Stimulated activated CD8-positive, alpha-beta memory T cell treated with anti-CD3 and anti-CD28 coated beads, Interleukin-2, amount 100 ng/mL, for 1 hour (primary cell): ENCODE results near the gene IQSEC3.
A peak's percentile ranks its signal among the peaks of the same experiment; 100 is the strongest.

Experiments
- DNase-seq, 2 donors: peaks; one replicate each; pipeline ENCODE4 v3.0.0-alpha.2; 2020; ENCODE audit warnings: low read depth in 2 of 2

The IQSEC3 gene

DNA sequence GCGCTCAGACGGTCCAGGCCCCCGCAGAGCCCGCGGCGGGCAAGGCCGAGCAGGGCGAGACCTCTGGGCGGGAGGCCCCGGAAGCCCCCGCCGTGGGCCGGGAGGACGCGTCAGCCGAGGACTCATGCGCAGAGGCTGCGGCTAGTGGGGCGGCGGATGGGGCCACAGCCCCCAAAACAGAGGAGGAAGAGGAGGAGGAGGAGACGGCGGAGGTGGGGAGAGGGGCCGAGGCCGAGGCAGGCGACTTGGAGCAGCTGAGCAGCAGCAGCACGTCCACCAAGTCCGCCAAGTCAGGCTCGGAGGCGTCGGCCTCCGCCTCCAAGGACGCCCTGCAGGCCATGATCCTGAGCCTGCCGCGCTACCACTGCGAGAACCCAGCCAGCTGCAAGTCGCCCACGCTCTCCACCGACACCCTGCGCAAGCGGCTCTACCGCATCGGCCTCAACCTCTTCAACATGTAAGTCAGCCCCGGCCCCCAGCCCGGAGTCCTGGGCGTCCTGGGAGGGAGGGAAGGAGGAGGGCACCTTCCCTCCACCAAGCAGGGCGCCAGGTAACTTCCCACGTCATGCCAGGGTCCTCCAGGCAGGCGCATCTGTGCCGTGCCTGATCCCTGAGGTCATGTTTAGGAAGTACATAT is 72.4 kb downstream of the IQSEC3 start:
- DNase-seq: no peak

DNA sequence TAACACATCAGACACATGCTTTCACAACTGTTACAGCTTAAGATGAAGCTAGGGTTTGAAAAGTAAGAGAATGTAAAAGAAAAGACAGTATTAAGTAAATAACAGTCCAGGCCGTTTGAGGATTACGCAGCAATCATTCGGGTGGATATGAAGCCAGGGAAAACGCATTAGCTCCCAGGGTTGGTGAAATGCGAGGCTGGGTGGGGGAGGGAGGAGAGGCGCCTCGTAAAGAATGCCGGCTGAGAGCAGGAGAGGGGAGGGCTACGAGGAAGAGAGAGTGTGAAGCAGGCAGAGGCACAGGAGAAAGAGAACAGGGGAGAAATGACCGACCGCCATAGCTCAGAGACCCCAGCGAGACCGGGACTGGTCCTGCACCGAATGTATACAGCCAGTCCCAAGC is 73.0 kb downstream of the IQSEC3 start:
- no peak for DNase-seq

DNA sequence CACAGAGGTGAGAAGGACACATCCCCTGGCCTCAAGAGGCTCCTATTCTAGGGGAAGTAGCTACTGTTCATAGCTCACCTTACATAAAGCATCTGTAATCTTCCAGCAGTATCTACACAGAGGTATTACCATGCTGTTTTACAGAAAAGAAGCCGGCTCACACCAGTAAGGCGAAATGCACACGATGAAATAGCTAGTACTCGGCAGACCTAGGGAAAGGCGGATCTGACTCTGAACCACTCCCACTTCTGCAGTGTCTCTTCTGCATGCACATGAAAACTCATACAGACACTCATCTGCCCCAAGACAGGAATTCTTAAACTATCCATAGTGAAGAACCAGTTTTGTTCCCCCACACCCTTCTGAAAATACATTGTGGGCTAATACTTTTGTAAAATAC is 73.6 kb downstream of the IQSEC3 start:
- DNase-seq: no peak

DNA sequence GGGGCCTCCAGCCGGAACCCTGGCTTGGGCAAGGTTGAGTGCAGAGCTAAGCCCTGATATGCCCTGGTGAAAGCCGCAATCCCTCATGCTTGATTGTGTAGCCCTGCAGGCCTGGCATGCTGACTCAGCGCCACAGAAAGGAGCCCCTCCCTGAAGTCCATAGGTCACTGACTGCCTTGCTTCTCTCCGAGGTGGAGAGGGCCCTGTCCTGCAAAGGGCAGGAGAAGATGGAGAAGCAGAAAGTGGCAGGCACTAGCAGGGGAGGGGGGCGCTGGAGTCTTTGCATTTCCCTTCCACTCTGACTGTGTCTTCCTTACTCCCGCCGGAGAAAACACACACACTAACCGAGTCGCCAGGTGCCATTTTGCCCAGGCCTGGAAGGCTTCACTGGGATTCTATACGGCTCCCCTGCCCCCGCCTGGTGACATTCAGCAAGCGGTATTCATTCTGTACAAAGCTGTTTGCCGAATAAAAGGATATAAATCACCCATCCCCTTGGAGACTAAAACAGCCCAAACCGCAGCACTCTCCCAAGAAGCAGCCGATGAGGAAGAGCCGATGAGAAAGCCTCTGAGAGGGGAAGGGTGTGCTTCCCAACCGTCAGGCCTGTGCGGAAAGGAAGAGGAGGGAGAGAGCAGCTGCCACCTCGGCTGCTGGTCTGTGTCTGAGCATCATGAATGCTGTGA is 77.5 kb downstream of the IQSEC3 start:
- no peak for DNase-seq

DNA sequence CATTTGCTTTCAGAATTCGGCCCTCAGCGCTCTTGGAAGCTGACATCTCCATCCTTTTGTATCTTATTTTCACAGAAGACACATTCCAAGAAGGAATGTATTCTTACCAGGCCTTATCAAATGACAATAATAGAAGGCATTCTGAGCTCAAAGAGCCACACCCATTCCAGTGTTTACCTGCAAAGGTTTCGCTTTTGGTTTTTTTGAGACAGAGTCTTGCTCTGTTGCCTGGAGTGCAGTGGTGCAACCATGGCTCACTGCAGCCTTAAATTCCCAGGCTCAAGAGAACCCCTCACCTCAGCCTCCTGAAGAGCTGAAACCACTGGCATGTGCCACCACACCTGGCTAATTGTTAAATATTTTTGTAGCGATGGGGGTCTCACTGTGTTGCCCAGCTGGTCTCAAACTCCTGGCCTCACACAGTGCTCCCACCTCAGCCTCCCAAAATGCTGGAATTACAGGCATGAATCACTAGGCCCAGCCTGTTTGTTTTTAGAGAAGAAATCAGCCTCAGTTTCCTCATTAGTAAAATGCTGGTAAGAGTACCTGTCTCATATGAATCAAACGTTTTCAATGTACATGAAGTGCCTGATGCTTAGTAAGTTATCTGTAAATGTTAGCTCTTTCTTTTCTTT is 78.2 kb downstream of the IQSEC3 start:
- DNase-seq: no peak

DNA sequence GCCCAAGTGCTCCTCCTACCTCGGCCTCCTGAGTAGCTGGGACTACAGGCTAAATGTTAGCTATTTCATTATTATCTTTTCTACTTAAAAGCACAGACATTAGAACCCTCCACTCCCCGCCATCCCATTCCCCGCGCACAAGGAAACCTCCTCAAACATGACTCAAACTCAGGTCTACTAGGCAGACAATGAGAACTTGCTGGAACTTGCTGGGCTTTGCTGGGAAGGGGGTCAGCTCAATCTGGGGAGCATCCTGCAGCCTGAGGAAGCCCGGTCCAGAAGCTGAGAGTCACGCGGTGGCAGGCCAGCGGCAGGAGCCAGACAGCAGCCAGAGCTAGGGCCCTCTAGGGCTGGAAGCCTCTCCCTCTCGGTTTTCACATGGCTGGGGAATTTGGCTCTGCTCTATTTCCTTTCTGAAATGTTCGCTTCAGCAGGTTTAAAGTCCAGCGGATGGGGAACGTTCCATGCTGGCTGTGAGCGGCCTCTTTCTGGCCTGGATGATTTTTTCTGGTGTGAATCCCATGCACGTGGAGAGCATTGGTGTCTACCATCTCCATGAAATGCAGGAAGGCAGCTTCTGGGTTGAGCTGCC is 78.9 kb downstream of the IQSEC3 start:
- DNase-seq: no peak

DNA sequence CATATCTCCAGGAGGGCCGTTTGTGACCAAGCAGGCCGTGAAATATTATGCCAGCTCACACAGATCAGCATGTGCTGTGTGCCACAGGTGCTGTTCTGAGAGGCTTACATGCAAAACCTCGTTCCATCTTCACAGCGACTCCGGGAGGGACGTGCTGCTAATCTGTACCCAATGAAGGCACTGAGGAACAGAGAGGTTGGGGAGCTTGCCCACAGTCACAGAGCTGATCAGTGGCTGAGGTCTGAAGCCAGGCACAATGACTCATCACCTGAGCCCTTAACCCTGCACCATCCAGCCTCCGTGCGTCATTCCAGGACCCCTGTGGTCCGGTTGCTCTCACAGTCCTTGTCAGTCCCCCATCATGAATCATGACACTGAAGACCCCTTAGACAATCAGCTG is 80.7 kb downstream of the IQSEC3 start:
- DNase-seq: no peak

DNA sequence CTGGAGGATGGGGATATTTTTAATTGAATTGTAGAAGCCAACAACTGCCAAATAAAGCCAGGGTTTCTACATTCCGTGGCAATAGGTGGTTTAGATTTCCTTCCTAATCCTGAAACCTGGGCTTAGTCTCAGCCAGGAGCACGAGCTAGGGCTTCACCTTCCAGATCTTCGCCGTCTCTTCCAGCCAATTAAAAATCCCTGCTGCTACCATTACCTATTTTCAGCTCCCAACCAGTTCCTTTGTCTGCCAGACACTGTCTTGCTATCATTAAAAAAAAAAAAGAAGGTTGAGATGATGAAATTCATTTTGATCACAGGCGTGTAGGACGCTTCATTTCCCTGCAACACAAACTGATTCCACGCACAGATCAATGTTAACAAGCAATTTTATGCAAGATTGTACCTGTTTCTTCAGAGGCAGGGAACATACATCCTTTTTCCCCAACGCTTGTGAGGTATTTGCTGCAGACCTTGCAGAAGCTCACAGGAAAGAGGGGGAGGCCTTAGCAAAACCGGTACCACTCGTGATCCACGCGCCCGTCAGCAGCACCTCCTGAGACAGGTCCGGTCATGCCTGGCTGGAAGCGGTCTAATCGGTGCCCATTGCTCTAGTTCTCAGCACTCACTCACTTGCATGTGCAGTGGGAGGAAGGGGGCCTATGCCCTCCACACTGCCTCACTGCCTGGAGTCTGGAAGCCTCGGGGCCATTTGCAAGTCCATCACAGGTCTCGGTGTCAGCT is 82.3 kb downstream of the IQSEC3 start:
- DNase-seq: no peak

DNA sequence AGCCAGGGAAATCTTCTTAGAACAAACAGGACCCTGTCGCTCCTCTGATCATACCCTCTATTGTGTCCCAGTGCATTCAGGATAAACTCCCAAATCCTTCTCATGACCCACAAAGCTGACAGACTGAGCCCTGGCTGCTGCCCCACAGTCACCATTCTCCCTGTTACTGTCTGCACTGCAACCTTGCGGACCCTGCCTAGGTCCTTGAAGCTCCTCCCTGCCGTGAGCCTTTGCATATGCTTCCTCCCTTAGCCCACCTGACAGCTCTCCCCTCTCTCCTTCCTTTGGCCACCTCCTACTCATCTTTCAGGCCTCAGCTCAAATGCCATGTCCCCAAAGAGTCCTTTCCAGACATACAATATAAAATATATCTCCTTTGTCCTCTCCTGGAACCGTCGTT is 85.0 kb downstream of the IQSEC3 start:
- no peak for DNase-seq

DNA sequence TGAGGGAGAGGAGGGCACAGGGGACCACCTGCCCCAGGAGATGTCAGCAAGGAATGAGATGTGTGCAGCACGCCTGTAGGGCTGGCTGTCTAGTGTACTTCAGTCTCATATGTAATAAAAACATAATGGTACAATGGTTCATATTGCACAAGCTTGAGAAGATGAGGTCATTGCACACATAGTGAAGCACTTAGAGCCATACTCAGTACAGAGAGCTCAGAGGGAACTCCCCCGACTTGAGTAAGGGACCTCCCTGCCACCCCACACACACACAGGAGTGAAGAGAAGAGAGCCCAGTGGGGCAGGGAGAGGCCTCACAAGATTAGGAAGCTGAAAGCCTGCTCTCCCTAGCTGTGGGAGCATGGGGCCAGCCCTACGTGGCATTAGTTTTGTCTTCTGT is 85.9 kb downstream of the IQSEC3 start:
- no peak for DNase-seq

DNA sequence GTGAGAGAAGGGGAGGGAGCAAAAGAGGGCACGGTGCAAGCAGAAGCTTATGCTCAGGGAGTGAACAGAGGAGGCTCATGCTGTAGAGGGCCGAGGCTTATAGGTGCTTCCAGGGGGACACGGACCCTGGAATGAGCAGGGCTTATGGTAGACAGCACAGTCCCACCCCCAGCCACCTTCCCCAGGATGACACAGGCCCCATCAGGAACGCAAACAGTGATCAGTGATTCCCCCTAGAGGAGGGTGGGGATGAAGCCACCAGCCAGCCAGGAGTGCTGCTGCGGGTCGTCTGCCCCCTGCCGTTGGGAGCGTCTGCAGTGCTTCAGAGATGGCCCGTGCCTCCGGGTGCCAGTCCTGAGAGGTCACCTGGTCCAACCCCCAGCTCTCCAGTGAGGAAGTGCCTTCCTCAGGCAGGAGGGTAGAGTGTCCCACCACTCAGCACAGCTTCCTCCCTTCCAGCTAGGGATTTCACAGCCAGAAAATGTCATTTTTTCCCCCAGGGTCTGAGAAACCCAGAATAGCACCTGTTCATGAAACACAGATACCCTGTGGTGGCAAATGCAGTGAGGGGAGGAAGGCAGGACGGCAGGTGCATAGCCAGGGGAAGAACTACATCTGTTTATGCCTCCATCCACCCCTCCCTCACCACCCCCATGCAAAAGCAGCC is 86.6 kb downstream of the IQSEC3 start:
- peak in 1 of 2 donors; percentile 19 for DNase-seq

DNA sequence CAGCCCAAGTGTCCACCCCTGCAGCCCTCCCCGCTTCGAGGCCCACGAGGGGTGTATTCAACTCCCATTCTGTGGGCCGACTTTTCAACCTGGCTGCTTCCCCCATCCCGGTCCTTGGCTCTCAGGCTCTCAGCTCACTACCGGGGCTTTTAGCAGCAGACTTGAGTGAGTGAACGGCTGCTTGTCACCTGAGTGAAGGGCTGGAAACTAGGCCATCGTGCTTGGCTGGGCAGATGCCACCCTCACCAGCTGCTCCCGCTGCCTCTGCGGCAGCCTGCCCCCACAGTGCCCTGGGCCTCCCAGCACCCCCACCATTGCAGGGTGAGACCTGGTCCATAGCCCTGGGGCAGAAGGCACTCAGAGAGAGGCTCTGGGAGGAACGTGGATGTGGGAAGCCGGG is 87.5 kb downstream of the IQSEC3 start:
- no peak for DNase-seq

DNA sequence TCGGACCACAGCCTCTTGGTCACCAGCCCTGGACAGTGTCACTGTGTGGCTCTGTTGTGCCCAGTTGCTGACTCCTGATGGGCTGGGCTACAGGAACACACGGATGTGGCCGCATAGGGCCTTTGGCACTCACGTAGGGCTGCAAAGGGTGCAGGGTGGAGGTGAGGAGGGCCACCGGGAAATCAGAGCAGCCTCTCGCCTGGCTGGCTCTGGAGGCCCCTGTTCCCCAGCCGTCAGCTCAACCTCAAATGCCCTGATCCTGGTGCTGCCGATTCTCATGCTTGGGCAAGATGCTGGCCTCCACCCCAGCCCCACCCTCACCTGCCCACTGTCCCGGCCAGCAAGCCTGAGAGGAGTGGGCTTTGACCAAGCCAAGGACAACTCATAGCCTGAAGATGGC is 88.4 kb downstream of the IQSEC3 start:
- no peak for DNase-seq

DNA sequence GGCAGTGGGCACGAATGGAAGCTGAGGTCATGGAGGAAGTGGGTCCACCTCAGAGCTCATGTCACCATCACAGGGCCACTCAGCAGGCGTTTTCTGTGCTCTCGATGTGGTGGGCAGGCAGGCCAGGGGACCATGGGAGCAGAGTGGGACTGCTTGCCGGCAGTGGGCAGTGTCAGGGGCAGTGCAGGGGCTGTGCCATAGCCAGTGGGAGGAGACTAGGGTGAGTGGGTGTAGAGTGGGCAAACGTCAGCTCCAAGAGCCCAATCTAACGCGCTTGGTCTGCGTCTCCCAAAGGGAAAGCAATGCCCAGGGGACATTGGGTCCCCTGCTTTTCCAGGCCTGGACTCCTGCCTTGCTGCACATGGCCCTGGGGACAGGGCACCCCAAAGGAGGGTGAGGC is 89.1 kb downstream of the IQSEC3 start:
- no peak for DNase-seq

DNA sequence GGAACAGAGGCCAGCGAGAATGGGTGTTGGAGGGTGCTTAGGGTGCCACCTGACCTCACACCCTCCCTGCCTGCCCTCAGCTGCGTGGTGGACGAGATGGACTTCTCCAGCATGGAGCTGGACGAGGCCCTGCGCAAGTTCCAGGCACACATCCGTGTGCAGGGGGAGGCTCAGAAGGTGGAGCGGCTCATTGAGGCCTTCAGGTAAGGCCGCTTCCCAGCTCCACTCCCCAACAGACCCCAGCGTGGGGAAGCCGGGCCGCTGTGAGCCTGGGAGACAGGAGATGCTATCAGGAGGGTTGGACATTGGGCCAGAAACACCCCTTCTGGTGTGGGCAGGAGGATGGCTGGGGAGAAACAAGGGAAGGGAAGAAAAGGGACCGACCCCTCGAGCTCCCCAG is 90.4 kb downstream of the IQSEC3 start:
- DNase-seq: no peak

DNA sequence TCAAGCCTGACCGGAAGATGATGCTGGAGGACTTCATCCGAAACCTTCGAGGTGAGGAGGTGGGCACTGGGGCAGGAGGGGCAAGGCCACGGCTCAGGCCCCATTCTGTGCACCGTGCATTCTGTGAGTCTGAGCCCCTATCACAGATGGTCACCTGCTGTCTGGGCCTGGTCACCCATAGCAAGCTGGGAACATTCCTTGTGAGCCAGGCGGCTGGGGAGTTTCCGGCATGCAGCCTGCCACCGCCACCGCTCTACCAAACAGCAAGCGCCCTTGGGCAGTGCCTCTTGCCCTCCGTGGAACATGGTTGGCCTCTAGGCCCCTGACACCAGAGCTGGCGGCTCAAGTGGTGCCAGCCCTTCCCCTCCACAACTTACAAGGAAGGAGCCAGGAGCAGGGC is 91.1 kb downstream of the IQSEC3 start:
- no peak for DNase-seq

DNA sequence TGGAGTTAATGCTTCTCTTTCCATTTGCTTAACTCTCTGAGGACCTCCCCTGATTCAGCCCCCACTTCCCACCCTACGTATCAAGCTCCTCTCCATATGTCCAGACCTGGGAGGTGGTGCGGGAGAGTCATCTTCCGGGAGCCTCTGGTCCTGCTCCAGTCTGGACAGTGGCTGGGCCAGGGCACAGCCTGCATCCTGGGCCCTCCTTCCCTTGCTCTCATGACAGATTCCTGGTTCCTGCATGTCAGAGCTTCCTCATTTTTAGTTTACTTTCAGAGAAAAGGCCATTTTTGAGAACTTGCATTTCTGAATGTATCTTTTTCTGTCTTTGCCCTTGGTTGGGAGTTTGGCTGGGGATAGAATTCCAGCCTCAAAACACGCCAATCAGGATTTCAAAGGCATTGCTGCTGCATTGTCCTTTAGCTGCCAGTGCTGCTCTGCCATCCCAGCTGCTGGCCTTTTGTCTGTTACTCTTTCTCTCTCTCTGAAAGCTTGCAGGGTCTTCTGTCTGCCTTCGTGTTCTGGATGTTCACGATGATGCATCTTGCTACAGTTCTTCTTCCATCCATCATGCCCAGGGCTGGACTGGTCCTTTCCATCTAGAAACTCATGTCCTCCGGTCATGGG is 92.7 kb downstream of the IQSEC3 start:
- DNase-seq: no peak

DNA sequence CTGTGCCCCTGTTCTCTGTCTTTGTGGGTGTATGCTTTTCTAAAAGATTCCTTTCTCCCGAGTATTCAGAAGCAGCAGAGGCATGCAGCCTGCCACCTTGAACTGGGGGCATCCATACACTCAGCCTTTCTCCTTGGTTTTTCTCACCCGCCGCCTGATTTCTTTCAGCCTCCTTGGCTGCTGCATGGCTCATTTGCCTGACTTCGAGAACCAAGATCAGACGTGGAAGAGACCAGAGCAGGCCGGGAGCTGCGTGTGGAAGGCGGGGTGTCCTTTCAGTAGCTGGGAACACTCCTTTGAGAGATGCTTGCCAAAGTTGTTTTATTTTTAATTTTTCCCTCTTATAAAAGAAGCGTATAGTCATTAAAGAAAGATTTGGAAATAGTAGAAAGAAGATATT is 94.3 kb downstream of the IQSEC3 start:
- no peak for DNase-seq

DNA sequence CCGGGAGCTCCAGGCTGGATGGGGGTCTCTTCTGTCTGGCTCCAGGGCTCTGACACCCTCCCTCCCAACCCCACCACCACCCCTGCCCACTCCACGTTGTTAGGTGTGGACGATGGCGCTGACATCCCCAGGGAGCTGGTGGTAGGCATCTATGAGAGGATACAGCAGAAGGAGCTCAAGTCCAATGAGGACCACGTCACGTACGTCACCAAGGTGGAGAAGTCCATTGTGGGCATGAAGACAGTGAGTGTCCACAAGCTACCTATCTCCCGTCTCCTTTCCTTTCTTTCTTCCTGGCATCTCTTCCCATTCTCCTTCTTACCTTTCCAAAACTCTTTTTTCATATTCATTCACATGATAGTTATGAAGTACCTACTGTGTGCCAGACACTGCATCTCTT is 95.3 kb downstream of the IQSEC3 start:
- DNase-seq: no peak

DNA sequence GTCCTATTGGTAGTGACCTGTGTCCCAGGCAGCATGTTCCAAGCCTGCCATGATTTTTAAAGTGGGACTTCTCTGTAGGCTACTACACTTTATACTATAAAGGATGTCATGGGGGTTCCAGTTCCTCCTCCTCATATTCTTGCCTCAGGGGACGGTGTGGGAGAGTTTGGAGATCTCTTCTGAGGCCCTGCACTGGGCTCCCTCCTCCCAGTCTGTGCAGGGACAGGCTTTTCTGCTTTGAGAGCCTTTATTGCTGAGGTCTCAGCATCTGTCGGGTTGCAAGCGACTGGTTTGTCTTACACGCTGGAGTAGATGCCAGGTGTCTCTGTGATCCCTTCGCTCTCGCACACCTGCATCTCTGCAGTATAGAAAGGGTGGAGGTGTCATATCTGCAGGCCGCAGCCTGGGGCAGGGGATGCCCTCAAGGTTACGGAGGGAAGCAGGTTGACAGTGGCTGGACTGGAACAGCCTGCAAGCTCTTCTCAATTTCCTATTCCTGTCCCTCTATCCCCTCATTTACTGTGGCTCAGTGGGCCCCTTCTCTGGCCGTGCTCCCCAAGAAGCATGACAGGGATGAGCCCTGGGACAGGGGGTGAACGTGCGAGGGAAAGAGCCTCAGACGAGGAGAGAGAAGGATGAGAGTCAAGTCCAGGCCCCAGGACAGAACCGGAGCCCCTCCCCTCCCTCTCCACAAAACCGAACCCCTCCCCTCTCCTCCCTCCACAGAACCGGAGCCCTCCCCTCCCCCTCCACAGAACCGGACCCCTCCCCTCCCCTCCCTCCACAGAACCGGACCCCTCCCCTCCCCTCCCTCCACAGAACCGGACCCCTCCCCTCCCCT is 96.1 kb downstream of the IQSEC3 start:
- no peak for DNase-seq
